Measurements from ENCODE around the gene SLC49A3. TPM values are rescaled to one million over a fixed set of nuclear protein-coding genes. Genes with fewer than 3 reads are reported as not detected.

SLC49A3 gene
- total and polyA plus RNA-seq, 2 of the 4 experiments (the other 2 are of a cell fraction), result under 0.01 to 0.32 TPM

DNA sequence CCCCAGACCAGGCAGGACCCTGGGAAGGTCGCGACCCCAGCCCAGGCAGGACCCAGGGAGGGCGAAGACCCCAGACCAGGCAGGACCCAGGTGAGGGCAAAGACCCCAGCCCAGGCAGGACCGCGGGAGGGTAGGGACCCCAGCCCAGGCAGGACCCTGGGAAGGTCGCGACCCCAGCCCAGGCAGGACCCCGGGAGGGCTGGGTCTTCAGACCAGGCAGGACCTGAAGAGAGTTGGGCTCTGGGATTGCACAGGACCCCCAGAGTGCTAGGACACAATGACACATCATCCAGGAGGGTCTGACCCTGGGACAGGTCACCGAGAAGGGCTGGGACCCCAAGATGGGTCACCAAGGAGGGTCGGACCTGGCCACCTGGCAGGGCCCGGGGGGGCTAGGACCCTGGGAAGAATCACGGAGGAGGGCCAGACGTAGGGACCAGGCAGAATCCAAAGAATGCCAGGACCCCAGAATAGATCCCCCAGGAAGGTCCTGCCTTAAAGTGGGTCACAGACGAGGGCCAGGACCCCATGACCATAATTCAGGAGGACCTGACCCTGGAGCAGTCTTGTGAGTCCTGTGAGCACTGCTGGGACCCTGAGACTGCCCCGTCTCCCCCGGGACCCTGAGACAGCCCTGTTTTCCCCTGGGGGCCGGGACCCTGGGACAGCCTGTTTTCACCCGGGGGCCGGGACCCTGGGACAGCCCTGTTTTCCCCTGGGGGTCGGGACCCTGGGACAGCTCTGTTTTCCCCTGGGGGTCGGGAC lies 18.1 kb upstream of the SLC49A3 start:
- peaks cover 15 to 39% of the 10 kb centered on the region in 2 experiments; a peak in 3 of 4 replicates for H3K79me1 ChIP-seq (ENCODE audit: low read depth in 1 of 2, low read length in 2 of 2)
- H3K14ac ChIP-seq (replicated peaks; ENCODE audit: low read depth, low read length), result no peak overlapping the region
- H2BK15ac ChIP-seq (ENCODE audit: low read depth, low read length), result no peak overlapping the region
- H3K9me3 ChIP-seq (ENCODE audit: control insufficient read depth, insufficient read depth, low read length), result no peaks in the 10 kb centered on the region
- H3K27me3 ChIP-seq (ENCODE audit: control insufficient read depth, insufficient read depth, low read length), result peaks cover 6% of the 10 kb centered on the region; the same call in 1 of the 2 replicates
- H2BK20ac ChIP-seq (ENCODE audit: low read depth, low read length), result no peak overlapping the region
- H3K4me1 ChIP-seq (ENCODE audit: control insufficient read depth, insufficient read depth, low read length), result peaks cover 14% of the 10 kb centered on the region; the same call in 1 of the 2 replicates
- H2AFZ ChIP-seq (replicated peaks; ENCODE audit: low read length, poor library complexity), result no peak overlapping the region
- H3K27ac ChIP-seq (ENCODE audit: insufficient read depth, low read length), result peak overlapping the region; percentile 42; the same call in 1 of the 2 replicates
- ChIA-PET CTCF (no interaction called here), POLR2A (ENCODE audit: unreplicated experiment) (no interaction called here)
- no peak for ATAC-seq (ENCODE audit: low read depth)
- WGBS, 2 experiments (ENCODE audit: extremely low coverage in 2 of 2, insufficient read length in 1 of 2), result 49% methylated on average over 5 of the region's 21 CpGs; no CpG with 5 or more reads in 1 of the 2 experiments
- H3K9me1 ChIP-seq (ENCODE audit: insufficient read depth, low read length), result peaks cover 13% of the 10 kb centered on the region
- H2BK5ac ChIP-seq (ENCODE audit: low read depth, low read length, poor library complexity, severe bottlenecking), result no peak overlapping the region
- intact Hi-C loops (cut with micrococcal nuclease) (no loop called here), dilution Hi-C loops (cut with HindIII; ENCODE audit: low sequenced_read_pairs, unreplicated experiment) (no loop called here), in situ Hi-C loops (cut with MboI; ENCODE audit: low sequenced_read_pairs) (no loop called here)
- no TSS peak for BruUV-seq (replicated peaks)
- no peak overlapping the region for H4K8ac ChIP-seq (ENCODE audit: low read depth in 2 of 2, low read length in 2 of 2)
- no peak for DNase-seq
- H3K4me2 ChIP-seq (ENCODE audit: low read depth, low read length), result peak overlapping the region; percentile 98
- no peak for TF ChIP-seq MAFK (IDR thresholded peaks at IDR 0.05; ENCODE audit: low read depth, low read length)
- TF ChIP-seq MAZ (IDR thresholded peaks at IDR 0.05; ENCODE audit: borderline replicate concordance, low read depth, low read length), result no peak
- TF ChIP-seq RFX5 (IDR thresholded peaks at IDR 0.05; ENCODE audit: low read depth, low read length), result no peak
- TF ChIP-seq RAD21 (IDR thresholded peaks at IDR 0.05; ENCODE audit: low read length), result no peak
- TF ChIP-seq RCOR1 (IDR thresholded peaks at IDR 0.05; ENCODE audit: insufficient replicate concordance, low read length), result no peak
- TF ChIP-seq POLR2A (IDR thresholded peaks at IDR 0.05; ENCODE audit: low read depth, low read length), result no peak
- TF ChIP-seq, protein P1, sequence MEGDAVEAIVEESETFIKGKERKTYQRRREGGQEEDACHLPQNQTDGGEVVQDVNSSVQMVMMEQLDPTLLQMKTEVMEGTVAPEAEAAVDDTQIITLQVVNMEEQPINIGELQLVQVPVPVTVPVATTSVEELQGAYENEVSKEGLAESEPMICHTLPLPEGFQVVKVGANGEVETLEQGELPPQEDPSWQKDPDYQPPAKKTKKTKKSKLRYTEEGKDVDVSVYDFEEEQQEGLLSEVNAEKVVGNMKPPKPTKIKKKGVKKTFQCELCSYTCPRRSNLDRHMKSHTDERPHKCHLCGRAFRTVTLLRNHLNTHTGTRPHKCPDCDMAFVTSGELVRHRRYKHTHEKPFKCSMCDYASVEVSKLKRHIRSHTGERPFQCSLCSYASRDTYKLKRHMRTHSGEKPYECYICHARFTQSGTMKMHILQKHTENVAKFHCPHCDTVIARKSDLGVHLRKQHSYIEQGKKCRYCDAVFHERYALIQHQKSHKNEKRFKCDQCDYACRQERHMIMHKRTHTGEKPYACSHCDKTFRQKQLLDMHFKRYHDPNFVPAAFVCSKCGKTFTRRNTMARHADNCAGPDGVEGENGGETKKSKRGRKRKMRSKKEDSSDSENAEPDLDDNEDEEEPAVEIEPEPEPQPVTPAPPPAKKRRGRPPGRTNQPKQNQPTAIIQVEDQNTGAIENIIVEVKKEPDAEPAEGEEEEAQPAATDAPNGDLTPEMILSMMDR (conservative IDR thresholded peaks at IDR 0.05; ENCODE audit: low read depth, low read length), result no peak
- 0 out of 2 replicates have a peak overlapping the region, but pooled peaks have one; percentile 4 for H3K23ac ChIP-seq (ENCODE audit: low read depth, low read length)
- H3K4me3 ChIP-seq (ENCODE audit: insufficient read depth, low read depth, low read length), result peak overlapping the region; percentile 97
- H4K20me1 ChIP-seq (ENCODE audit: insufficient read depth, low read length), result peaks cover 37% of the 10 kb centered on the region
- peak overlapping the region; percentile 90 for H2AK9ac ChIP-seq (replicated peaks; ENCODE audit: low read depth, low read length, poor library complexity)
- H2BK120ac ChIP-seq (ENCODE audit: low read depth, low read length), result no peak overlapping the region
- no peak overlapping the region for H3K4ac ChIP-seq (ENCODE audit: low read depth, low read length)
- no peak overlapping the region; the same call in 1 of the 2 replicates for H2AK5ac ChIP-seq (ENCODE audit: low read depth, low read length)
- no peak overlapping the region for H3K56ac ChIP-seq (ENCODE audit: extremely low read depth, insufficient read depth, low read length)
- no peak overlapping the region for H3K18ac ChIP-seq (ENCODE audit: low read depth, low read length)
- peaks cover 7% of the 10 kb centered on the region for H3K36me3 ChIP-seq (ENCODE audit: control insufficient read depth, insufficient read depth, low read length)
- H4K91ac ChIP-seq (ENCODE audit: insufficient read depth, low read depth, low read length), result no peak overlapping the region
- H4K5ac ChIP-seq (ENCODE audit: low read depth, low read length), result no peak overlapping the region
- peak overlapping the region; percentile 67 for H3K9ac ChIP-seq (ENCODE audit: low read depth, low read length)
